OCI-LY7 (cell line): ENCODE measurements around the gene DKK3.

Source experiments
- CTCF ChIP-seq: fragments of 200-600 bp; sonication (generic); conservative IDR thresholded peaks from 2 replicates; pipeline ENCODE4 v1.5.1; 2014; ENCODE audit warnings: mild to moderate bottlenecking, antibody characterized with exemption, low read length, moderate library complexity, mixed read lengths
- EZH2phosphoT487 ChIP-seq: fragments of 200-600 bp; sonication (generic); IDR thresholded peaks from 2 replicates; pipeline ENCODE4 v1.6.1; 2018; ENCODE audit warnings: low read depth, borderline replicate concordance, mild to moderate bottlenecking, mixed run types, antibody characterized with exemption, low read length, moderate library complexity, mixed read lengths

GRCh38 chr11:11956006-11956405 lies 52.4 kb downstream of the DKK3 start:
- TF ChIP-seq CTCF: no peak
- TF ChIP-seq EZH2phosphoT487: no peak
